Nucleus accumbens (tissue), 56 donors: ENCODE measurements around the gene LMAN1L.

Experiments
- DNase-seq, 56 donors: peaks; one replicate each; lab custom pipeline; 2025; lab: John Stamatoyannopoulos, UW

LMAN1L gene

GRCh38 chr15:74792227-74793016, 20.2 kb upstream of the LMAN1L start:
- peak in 1 of 56 donors; percentile 26 for DNase-seq

- peak in 1 of 56 donors; percentile 36 for DNase-seq
Measured at GRCh38 chr15:74793135-74794028, 19.3 kb upstream of the LMAN1L start.

DNA sequence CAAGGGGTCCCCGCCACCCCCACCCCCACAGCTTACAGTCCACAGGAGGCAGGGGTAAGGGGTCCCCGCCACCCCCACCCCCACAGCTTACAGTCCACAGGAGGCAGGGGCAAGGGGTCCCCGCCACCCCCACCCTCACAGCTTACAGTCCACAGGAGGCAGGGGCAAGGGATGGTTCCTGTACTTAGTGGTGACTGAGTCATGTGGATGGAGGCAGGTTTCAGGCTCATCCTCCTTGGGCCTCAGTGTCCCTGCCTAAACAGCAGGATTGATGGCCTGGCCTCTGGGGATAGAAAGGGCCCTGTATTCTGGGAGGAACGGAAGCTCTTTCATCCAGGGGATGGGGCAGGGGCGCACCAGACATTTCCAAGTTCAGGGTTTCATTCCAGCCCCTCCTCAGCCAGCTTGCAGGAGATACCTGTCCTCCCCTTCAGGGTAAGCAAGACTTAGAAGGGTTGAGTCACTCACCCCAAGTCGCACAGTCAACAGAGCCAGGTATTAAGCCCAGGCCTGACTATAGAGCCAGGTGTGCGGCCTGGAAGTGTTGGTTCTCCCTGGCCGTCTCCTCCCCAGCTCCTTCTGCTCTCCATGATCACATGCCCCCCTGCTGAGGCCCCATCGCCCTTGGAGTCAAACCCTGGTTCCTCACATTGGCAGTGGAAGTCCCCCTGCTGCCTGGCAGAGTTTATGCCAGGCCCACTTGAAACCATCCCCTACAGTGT, 18.2 kb upstream of the LMAN1L start:
- DNase-seq = no peak

DNA sequence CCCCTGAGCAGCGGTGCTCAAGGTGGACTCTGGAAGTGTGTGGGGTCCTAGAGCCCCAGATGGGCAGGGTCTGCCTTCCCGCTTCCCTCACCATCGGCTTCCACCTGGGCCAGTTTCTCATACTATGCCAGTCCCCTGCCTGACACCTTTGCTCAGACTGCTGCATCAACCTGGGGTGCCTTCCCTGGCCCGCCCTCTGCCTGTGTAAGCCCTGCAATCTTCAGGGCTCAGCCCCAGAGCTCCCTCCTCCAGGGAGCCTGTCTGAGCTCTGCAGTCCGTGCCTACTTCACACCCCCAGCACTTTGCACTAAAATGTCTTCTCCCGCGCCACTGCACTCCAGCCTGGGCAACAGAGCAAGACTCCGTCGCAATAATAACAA, 17.7 kb upstream of the LMAN1L start:
- DNase-seq = no peak

DNA sequence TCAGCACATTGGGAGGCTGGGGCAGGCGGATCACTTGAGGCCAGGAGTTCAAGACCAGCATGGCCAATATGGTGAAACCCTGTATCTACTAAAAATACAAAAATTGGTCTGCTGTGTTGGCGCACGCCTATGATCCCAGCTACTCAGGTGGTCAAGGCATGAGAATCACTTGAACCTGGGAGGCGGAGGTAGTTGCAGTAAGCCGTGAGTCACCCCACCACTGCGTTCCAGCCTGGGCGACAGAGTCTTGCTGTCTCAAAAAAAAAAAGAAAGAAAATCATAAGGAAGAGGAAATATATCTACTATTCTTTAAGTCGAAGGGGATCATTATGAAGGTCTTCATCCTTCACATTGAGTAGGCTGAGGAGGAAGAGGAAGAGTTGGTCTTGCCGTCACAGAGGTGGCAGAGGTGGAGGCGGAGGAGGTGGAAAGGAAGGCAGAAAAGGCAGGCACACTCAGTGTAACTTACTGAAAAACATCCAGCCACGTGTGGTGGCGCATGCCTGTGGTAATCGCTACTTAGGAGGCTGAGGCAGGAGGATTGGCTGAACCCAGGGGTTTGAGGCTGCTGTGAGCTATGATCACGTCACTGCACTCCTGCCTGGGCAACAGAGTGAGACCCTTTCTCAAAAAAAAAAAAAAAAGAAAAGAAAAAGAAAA, 16.5 kb upstream of the LMAN1L start:
- no peak for DNase-seq

DNA sequence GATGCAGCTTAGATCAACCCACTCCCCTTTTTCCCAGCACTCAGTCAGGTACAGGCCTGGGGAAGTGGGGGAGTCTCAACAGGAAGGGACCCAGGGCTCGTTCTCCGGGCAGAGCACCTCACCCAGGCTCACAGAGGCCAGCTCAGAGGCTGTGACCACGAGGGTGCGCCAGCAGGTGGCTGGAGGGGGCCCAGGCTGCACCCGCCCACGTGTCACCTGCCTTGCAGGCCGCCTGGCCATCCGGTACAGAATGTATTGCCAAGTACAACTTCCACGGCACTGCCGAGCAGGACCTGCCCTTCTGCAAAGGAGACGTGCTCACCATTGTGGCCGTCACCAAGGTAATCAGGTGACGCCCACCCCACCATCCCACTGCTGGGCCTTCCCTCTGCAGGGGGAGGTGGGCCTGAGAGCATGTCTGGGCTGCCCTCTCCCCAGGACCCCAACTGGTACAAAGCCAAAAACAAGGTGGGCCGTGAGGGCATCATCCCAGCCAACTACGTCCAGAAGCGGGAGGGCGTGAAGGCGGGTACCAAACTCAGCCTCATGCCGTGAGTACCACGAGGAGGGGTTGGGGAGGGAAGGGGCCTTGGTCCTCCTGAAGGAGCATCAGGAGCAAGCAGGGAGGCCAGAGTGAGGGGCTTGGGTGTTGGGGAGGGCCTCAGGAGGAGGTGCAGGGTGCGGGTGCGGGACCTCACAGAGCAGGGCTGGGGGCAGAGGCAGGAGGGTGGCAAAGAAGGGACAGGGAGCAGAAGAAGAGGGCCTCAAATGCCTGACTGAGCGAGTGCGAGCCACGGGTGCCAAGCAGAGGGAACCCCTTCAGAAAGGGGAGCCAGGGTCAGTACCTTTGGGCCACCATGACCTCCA, 14.0 kb upstream of the LMAN1L start:
- no peak for DNase-seq

GRCh38 chr15:74799255-74799855, 13.3 kb upstream of the LMAN1L start:
- no peak for DNase-seq

GRCh38 chr15:74799856-74800558, 12.6 kb upstream of the LMAN1L start:
- peak in 47 of 56 donors; percentile 21 to 80 (median 49) for DNase-seq

GRCh38 chr15:74800559-74801094, 12.0 kb upstream of the LMAN1L start:
- DNase-seq = peak in 1 of 56 donors; percentile 31

DNA sequence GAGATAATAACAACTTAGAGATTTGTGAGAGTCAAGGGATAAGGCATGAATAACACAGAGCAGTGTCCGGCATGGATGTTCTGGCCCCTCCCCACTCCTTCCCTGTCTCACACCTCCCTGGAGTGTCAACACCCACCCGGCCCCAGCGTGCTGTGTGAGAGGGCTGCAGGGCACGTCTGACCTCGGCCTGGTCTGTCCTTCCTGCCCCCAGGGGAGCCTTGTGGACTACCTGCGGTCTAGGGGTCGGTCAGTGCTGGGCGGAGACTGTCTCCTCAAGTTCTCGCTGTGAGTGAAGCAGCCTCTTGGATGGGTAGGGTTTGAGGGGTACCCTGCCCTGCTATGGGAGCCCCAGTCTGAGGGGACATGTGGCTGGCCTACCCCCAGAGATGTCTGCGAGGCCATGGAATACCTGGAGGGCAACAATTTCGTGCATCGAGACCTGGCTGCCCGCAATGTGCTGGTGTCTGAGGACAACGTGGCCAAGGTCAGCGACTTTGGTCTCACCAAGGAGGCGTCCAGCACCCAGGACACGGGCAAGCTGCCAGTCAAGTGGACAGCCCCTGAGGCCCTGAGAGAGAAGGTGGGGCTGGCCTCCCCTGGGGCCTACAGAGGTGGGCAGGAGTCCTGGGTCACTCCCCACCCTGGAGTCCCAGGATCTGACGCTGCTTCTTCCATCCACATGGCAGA, 11.2 kb upstream of the LMAN1L start:
- DNase-seq = no peak

DNA sequence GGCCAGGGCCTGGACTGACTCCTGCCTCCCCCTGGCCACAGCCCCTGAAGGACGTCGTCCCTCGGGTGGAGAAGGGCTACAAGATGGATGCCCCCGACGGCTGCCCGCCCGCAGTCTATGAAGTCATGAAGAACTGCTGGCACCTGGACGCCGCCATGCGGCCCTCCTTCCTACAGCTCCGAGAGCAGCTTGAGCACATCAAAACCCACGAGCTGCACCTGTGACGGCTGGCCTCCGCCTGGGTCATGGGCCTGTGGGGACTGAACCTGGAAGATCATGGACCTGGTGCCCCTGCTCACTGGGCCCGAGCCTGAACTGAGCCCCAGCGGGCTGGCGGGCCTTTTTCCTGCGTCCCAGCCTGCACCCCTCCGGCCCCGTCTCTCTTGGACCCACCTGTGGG, 10.3 kb upstream of the LMAN1L start:
- DNase-seq = no peak

GRCh38 chr15:74802862-74803447, 9.7 kb upstream of the LMAN1L start:
- DNase-seq = no peak

GRCh38 chr15:74804935-74805334, 7.7 kb upstream of the LMAN1L start:
- no peak for DNase-seq

DNA sequence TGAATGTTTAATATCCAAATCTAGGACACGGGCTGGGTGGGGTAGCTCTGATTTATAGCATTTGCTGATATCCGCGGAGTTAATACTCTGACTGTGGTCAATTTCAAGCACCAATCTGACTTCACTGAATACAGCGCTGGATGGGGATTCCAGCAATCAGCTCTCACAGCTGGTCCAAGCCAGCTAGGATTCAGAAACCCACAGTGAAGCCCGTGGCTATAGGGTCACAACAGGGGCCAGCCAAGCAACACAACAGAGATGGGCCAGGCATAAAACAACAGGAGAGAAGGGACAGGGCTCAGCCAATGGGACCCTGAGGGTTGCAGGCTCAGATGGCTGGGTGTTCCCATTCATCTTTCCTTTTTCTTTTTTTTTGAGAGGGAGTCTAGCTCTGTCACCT, 5.4 kb upstream of the LMAN1L start:
- DNase-seq = no peak

DNA sequence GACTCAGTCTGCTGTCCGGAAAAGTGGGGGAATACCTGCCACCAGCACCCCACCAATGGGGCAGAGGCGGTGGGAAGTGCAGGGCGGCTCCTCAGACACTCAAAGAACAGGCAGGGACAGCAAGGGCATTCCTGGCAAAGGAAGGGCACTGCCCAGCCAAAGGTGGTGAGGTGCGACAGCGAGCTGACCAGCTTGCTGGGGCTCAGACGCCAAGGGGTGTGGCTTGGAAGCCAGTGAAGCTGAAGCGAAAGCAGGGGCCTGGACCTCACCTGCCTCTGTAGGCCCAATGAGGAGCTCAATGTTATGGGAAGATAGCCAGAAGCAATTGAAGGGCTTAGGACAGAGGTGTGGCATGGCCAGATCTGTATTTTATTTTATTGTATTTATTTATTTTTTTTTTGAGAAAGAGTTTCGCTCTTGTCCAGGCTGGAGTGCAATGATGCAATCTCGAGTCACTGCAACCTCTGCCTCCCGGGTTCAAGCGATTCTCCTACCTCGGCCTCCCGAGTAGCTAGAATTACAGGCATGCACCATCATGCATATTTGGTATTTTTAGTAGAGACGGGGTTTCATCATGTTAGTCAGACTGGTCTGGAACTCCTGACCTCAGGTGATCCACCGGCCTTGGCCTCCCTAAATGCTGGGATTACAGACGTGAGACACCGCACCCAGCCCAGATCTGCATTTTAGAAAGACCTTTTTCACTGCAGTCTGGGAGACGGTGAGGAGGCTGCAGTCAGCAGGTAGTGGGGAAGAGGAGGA, 4.4 kb upstream of the LMAN1L start:
- no peak for DNase-seq

DNA sequence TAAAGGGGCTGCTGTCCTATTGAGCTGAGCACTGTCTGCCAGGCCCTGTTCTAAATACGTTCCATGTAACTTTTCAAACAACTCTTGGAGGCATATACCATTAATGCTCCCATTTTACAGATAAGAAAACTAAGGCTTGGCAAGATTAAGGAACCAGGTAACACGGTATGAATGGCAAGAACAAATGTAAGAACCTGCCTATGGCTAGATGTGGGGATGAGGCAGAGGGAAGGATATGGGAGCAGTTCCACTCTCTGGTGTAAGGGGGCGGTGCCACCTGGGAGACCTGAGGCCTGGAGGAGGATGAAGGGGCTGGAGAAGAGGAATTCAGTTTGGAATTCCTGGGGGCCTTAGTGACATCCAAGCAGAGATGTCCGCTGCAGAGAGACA, 3.8 kb upstream of the LMAN1L start:
- DNase-seq = no peak
